NCI-H2081 (cell line): ENCODE measurements around the gene RAI1.

Source experiments
- DNase-seq, 2 experiments: peaks; one replicate each; lab custom pipeline; 2025; lab: John Stamatoyannopoulos, UW

Gene RAI1

GRCh38 chr17:17846003-17846402 is 164.7 kb downstream of the RAI1 start:
- no peak for DNase-seq

GRCh38 chr17:17846645-17847044 is 165.4 kb downstream of the RAI1 start:
- no peak for DNase-seq

GRCh38 chr17:17847118-17847689 is 165.9 kb downstream of the RAI1 start:
- DNase-seq = no peak

- DNase-seq = no peak
Measured at GRCh38 chr17:17847726-17848125, 166.5 kb downstream of the RAI1 start.

GRCh38 chr17:17848311-17849082 is 167.2 kb downstream of the RAI1 start:
- DNase-seq = no peak

GRCh38 chr17:17849147-17849820 is 168.0 kb downstream of the RAI1 start:
- peak; percentile 34 to 66 for DNase-seq

GRCh38 chr17:17849845-17850373 is 168.7 kb downstream of the RAI1 start:
- DNase-seq = peak in 1 of 2 experiments; percentile 37

GRCh38 chr17:17851103-17852002 is 170.1 kb downstream of the RAI1 start:
- no peak for DNase-seq

GRCh38 chr17:17852930-17853329 is 171.7 kb downstream of the RAI1 start:
- no peak for DNase-seq

GRCh38 chr17:17853811-17854447 is 172.7 kb downstream of the RAI1 start:
- DNase-seq = no peak

GRCh38 chr17:17855976-17856375 is 174.7 kb downstream of the RAI1 start:
- DNase-seq = no peak

- no peak for DNase-seq
Measured at GRCh38 chr17:17856386-17856785, 175.1 kb downstream of the RAI1 start.

- no peak for DNase-seq
Measured at GRCh38 chr17:17857496-17857895, 176.2 kb downstream of the RAI1 start.

GRCh38 chr17:17859909-17860765 is 178.9 kb downstream of the RAI1 start:
- DNase-seq = peak; percentile 51 to 60

- DNase-seq = no peak
Measured at GRCh38 chr17:17860766-17861107, 179.5 kb downstream of the RAI1 start.
